GM18951 (cell line): ENCODE measurements around the gene CCDC82.

Experiments used
- POLR2A ChIP-seq: IDR thresholded peaks from 4 replicates; pipeline ENCODE4 v1.6.1; 2011; ENCODE audit warnings: mild to moderate bottlenecking; ENCODE audit not compliant: insufficient read length, insufficient read depth; ENCODE audit errors: extremely low read depth
- in situ Hi-C: fragments of 300-500 bp; cut with MboI; formaldehyde crosslinking; loops from one replicate; pipeline ENCODE4 v1.12.0; 2022; ENCODE audit warnings: low sequenced_read_pairs, mixed read lengths, inconsistent platforms; ENCODE audit not compliant: unreplicated experiment

CCDC82 gene

DNA sequence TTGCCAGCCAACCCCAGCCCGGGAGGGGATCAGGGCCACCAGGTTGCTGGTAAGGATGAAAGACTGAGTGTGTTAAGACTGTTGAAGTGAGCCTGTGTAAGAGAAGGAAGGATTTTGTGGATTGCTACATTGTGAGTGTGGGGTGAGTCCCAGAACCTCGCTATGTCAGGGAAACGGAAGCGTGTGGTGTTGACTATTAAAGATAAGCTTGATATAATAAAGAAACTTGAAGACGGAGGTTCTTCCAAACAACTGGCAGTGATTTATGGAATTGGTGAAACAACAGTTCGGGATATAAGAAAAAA, 728 bp upstream of the CCDC82 start:
- in situ Hi-C loops = loop anchor here (25.0 kb wide), 2 partner anchors 378 to 553 kb away; no protein-coding TSS in a partner anchor
- no peak for TF ChIP-seq POLR2A

- in situ Hi-C loops = loop anchor here (25.0 kb wide), 2 partner anchors 377 to 552 kb away; no protein-coding TSS in a partner anchor
- TF ChIP-seq POLR2A = no peak
Observed at GRCh38 chr11:96388891-96389719, 607 bp downstream of the CCDC82 start.

GRCh38 chr11:96385187-96385586, 4.5 kb downstream of the CCDC82 start:
- TF ChIP-seq POLR2A = no peak
- in situ Hi-C loops = loop anchor here (25.0 kb wide), 2 partner anchors 373 to 548 kb away; no protein-coding TSS in a partner anchor

GRCh38 chr11:96384156-96384555, 5.6 kb downstream of the CCDC82 start:
- in situ Hi-C loops = loop anchor here (25.0 kb wide), 2 partner anchors 372 to 547 kb away; no protein-coding TSS in a partner anchor
- no peak for TF ChIP-seq POLR2A

DNA sequence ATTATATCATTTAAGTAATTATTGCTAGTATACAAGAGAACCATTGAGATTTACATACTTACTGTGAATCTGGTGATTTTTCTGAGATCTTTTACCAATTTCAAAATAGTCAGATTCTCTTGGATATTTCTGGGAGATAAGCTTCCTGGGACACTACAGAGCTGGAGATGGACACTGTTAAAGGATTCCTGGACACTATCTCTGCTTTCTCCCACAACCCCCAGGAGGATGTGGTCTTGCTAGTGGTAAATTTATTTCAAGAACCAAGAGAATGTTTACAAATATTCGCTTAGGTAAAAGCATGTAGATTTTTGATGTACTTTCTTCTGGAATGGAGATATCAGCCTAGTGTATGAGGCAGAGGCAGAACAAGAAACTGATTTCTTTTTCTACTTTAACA, 12.9 kb downstream of the CCDC82 start:
- TF ChIP-seq POLR2A = no peak
- in situ Hi-C loops = loop anchor here (25.0 kb wide), 2 partner anchors 364 to 539 kb away; no protein-coding TSS in a partner anchor

- in situ Hi-C loops = no loop called here
- no peak for TF ChIP-seq POLR2A
Observed at GRCh38 chr11:96373826-96374225, 15.9 kb downstream of the CCDC82 start.

GRCh38 chr11:96367342-96367741, 22.4 kb downstream of the CCDC82 start:
- in situ Hi-C loops = no loop called here
- TF ChIP-seq POLR2A = no peak

GRCh38 chr11:96366024-96366423, 23.7 kb downstream of the CCDC82 start:
- no peak for TF ChIP-seq POLR2A
- in situ Hi-C loops = no loop called here

- TF ChIP-seq POLR2A = no peak
- in situ Hi-C loops = no loop called here
Observed at GRCh38 chr11:96365493-96365892, 24.2 kb downstream of the CCDC82 start.

- no peak for TF ChIP-seq POLR2A
- in situ Hi-C loops = no loop called here
Observed at GRCh38 chr11:96361778-96362177, 27.9 kb downstream of the CCDC82 start.

GRCh38 chr11:96358321-96358720, 31.4 kb downstream of the CCDC82 start:
- no peak for TF ChIP-seq POLR2A
- in situ Hi-C loops = no loop called here

GRCh38 chr11:96357794-96358193, 31.9 kb downstream of the CCDC82 start:
- in situ Hi-C loops = no loop called here
- no peak for TF ChIP-seq POLR2A

DNA sequence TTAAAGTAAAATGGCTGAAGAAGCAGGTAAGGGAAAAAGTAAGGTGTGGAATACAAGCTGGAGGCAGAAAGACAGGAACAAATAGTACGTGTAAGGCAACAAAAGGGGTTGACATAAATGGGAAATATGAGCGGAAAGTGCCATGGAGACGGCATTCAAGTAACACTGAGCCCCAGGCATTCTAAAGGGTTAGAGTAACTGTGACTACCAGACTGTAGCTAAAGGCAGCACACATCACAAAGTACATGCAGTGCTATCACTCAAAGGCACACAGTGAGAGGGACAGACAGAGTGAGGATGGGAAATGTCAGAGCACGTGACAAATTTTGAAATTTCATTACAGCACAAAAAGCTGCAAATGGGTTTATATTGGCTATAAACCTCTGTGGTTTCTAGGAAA, 32.9 kb downstream of the CCDC82 start:
- in situ Hi-C loops = no loop called here

More for the DNA sequence above, 32.9 kb downstream of the CCDC82 start:
- no peak for TF ChIP-seq POLR2A
